ENCODE results near the gene MYO16. TPM values are rescaled to one million over a fixed set of nuclear protein-coding genes. Genes with fewer than 3 reads are reported as not detected.

The MYO16 gene
- polyA plus RNA-seq, 2 of the 4 experiments (the other 2 are of a cell fraction): 0.03 to 0.06 TPM

GRCh38 chr13:109093998-109094397 lies 464.6 kb downstream of the MYO16 start:
- DNase-seq (ENCODE audit: low read depth in 1 of 2, low spot score in 1 of 2): no peak
- no peak for ATAC-seq
- FAIRE-seq: no peak
- CTCF ChIA-PET: no interaction called here
- Histone ChIP-seq H3K4me2 (no peak overlapping the region), H3K27ac (no peak overlapping the region), H3K9me3 (peaks cover 3% of the 10 kb centered on the region; the same call in 1 of the 3 replicates), H3K4me3 (no peak overlapping the region), H3K4me1 (no peaks in the 10 kb centered on the region)
- 39% methylated on average over 2 of the region's 2 CpGs for WGBS (ENCODE audit: missing lambda C conversion rate)
- no peak for TF ChIP-seq RFX5 (IDR thresholded peaks at IDR 0.05)
- TF ChIP-seq EP300 (IDR thresholded peaks at IDR 0.05): no peak
- TF ChIP-seq JUN (IDR thresholded peaks at IDR 0.05): no peak
- TF ChIP-seq RAD21 (conservative IDR thresholded peaks at IDR 0.05 in 1 of 2, IDR thresholded peaks at IDR 0.05 in 1 of 2): no peak
- no peak for TF ChIP-seq HOXA7 (CRISPR knock-in tag; IDR thresholded peaks at IDR 0.05)
- TF ChIP-seq TP53 (CRISPR knock-in tag; IDR thresholded peaks at IDR 0.05): no peak
- TF ChIP-seq MAZ (IDR thresholded peaks at IDR 0.05; ENCODE audit: borderline replicate concordance, low read depth, low read length): no peak
- no peak for TF ChIP-seq REST (IDR thresholded peaks at IDR 0.05)
- no peak for TF ChIP-seq PHF8 (IDR thresholded peaks at IDR 0.05; ENCODE audit: borderline replicate concordance, low read depth)
- TF ChIP-seq CBX8 (IDR thresholded peaks at IDR 0.05): no peak
- no peak for TF ChIP-seq FOSL2 (IDR thresholded peaks at IDR 0.05)
- no peak for TF ChIP-seq FOSL2 (CRISPR knock-in tag; IDR thresholded peaks at IDR 0.05)
- no peak for TF ChIP-seq BHLHE40 (IDR thresholded peaks at IDR 0.05; ENCODE audit: low read depth, low read length)
- POLR2A ChIA-PET: no interaction called here

- 74% methylated on average over 6 of the region's 6 CpGs for WGBS (ENCODE audit: missing lambda C conversion rate)
These were observed 465.7 kb downstream of the MYO16 start for GRCh38 chr13:109095126-109095525.

More at GRCh38 chr13:109095126-109095525, 465.7 kb downstream of the MYO16 start:
- no peak for ATAC-seq
- H3K4me1 ChIP-seq: no peaks in the 10 kb centered on the region
- no peak overlapping the region for H3K4me2 ChIP-seq
- H3K9me3 ChIP-seq: peaks cover 3% of the 10 kb centered on the region; the same call in 1 of the 3 replicates
- no peak overlapping the region for H3K4me3 ChIP-seq
- ChIA-PET POLR2A (no interaction called here), CTCF (no interaction called here)
- no peak for FAIRE-seq
- no peak overlapping the region for H3K27ac ChIP-seq
- DNase-seq (ENCODE audit: low read depth in 1 of 2, low spot score in 1 of 2): no peak
- TF ChIP-seq HDAC2 (IDR thresholded peaks at IDR 0.05) (no peak), MAX (IDR thresholded peaks at IDR 0.05) (no peak), JUNB (IDR thresholded peaks at IDR 0.05) (no peak), HOXB13 (CRISPR knock-in tag; IDR thresholded peaks at IDR 0.05; ENCODE audit: low read depth) (no peak), TP53 (CRISPR knock-in tag; IDR thresholded peaks at IDR 0.05) (no peak), PHF8 (IDR thresholded peaks at IDR 0.05; ENCODE audit: borderline replicate concordance, low read depth) (no peak), SMC3 (IDR thresholded peaks at IDR 0.05) (no peak), ZFP36 (IDR thresholded peaks at IDR 0.05; ENCODE audit: borderline replicate concordance, partially characterized antibody) (no peak), TFCP2L1 (CRISPR knock-in tag; IDR thresholded peaks at IDR 0.05) (no peak), USF2 (IDR thresholded peaks at IDR 0.05) (no peak), RFX5 (IDR thresholded peaks at IDR 0.05) (no peak), ELK1 (IDR thresholded peaks at IDR 0.05; ENCODE audit: low read depth, low read length) (no peak), MAFK (IDR thresholded peaks at IDR 0.05; ENCODE audit: partially characterized antibody) (no peak), CBX2 (IDR thresholded peaks at IDR 0.05; ENCODE audit: borderline replicate concordance, low read depth) (no peak), KDM5A (IDR thresholded peaks at IDR 0.05) (no peak), ATOH8 (CRISPR knock-in tag; IDR thresholded peaks at IDR 0.05; ENCODE audit: low read depth) (no peak)
